ENCODE results near the gene IL22RA2.

The IL22RA2 gene

DNA sequence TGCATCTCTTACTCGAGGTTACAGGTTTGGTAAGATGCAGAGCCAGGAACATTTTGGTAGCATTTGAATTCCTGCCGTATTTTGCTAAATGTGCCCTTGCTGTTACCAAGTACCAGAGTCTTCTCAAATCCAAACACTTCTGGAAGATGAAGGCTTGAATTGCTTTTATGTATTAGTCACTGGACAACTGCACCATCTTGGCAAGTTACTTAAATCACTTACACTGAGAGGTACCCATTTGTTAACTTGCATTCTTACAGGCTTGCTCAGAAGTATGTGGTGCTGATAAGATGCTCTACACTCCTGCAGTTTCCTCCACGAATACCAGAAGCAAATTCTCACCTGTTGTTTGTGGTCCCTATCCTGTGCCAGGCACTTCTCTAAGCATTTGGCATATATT, 12.7 kb downstream of the IL22RA2 start:
- ChIA-PET POLR2A (no interaction called here), CTCF (interaction anchor here (0.6 kb wide), 1 partner anchor 472 kb away, joined by 3 read pairs; no protein-coding TSS in a partner anchor)
- no peak for DNase-seq
- WGBS (ENCODE audit: insufficient coverage), result 100% methylated on average over 1 of the region's 3 CpGs
- H3K36me3 ChIP-seq (ENCODE audit: control insufficient read depth in 4 of 4, insufficient read depth in 4 of 4, low read length in 3 of 4), result no peaks in the 10 kb centered on the region
- peaks cover 0 to 24% (median 19%) of the 10 kb centered on the region in 5 experiments for H3K9me3 ChIP-seq (ENCODE audit: control extremely low read depth in 1 of 5, control insufficient read depth in 4 of 5, insufficient read depth in 2 of 5, low read depth in 1 of 5, low read length in 4 of 5)
- no peak overlapping the region for H3K27ac ChIP-seq (ENCODE audit: insufficient read depth in 1 of 2, low read depth in 1 of 2, low read length in 2 of 2, poor library complexity in 1 of 2, severe bottlenecking in 2 of 2)
- H3K4me3 ChIP-seq (ENCODE audit: control insufficient read depth in 1 of 7, extremely low read depth in 1 of 7, insufficient read depth in 4 of 7, low read depth in 2 of 7, low read length in 6 of 7), result no peak overlapping the region
- H3K27me3 ChIP-seq (replicated peaks in 2 of 5; ENCODE audit: control insufficient read depth in 4 of 5, insufficient read depth in 5 of 5, low read length in 4 of 5), result peaks cover 0 to 73% (median 43%) of the 10 kb centered on the region in 5 experiments
- peaks cover 8 to 22% (median 15%) of the 10 kb centered on the region in 4 experiments for H3K4me1 ChIP-seq (ENCODE audit: control extremely low read depth in 1 of 4, control insufficient read depth in 4 of 4, insufficient read depth in 4 of 4, low read length in 3 of 4)

DNA sequence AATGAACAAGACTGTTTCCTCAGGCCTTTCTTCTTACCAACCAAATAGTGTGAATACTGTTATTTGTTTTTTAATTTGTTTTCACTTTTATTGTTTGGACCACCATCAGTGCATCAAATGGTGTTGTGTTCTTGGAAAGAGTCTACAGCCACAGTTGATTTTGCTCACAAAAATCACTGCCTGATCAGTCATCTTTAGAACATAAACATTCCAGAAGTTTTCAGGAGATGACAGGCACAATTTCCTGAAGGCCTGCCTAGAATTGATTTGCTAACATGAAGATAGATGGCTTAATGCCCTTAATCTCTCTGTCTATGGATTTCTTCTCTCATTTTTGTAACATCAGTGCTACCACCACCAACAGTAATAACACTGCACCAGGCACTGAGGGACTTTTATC, 13.5 kb downstream of the IL22RA2 start:
- no peak overlapping the region for H3K27ac ChIP-seq (ENCODE audit: insufficient read depth in 1 of 2, low read depth in 1 of 2, low read length in 2 of 2, poor library complexity in 1 of 2, severe bottlenecking in 2 of 2)
- DNase-seq, result no peak

DNA sequence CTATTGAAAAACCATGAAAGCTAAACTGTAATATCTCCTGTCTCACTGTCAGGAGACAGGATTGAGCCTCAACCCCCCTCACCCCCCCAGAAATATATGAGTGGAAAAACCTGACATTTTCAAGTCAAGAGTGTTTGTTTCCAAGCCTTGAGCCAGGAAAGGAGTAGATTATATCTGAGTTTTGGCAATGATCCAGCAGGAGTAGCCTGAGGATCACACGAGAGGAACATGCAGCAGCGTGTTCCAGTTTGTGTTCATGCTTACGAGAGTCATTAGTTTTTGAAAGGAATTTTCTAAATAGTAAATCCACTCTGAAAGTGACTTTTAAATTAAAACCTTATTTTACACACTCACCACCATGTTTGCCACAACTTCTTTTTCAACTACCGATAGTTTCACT, 15.8 kb downstream of the IL22RA2 start:
- H3K4me3 ChIP-seq (ENCODE audit: control insufficient read depth in 1 of 7, extremely low read depth in 1 of 7, insufficient read depth in 4 of 7, low read depth in 2 of 7, low read length in 6 of 7), result no peak overlapping the region
- DNase-seq, result no peak
- POLR2A ChIA-PET, result no interaction called here
- H3K36me3 ChIP-seq (ENCODE audit: control insufficient read depth in 4 of 4, insufficient read depth in 4 of 4, low read length in 3 of 4), result no peaks in the 10 kb centered on the region
- peaks cover 0 to 71% (median 52%) of the 10 kb centered on the region in 5 experiments for H3K27me3 ChIP-seq (replicated peaks in 2 of 5; ENCODE audit: control insufficient read depth in 4 of 5, insufficient read depth in 5 of 5, low read length in 4 of 5)
- 58% methylated on average over 2 of the region's 4 CpGs for WGBS (ENCODE audit: insufficient coverage)
- H3K9me3 ChIP-seq (ENCODE audit: control extremely low read depth in 1 of 5, control insufficient read depth in 4 of 5, insufficient read depth in 2 of 5, low read depth in 1 of 5, low read length in 4 of 5), result peaks cover 0 to 13% (median 3%) of the 10 kb centered on the region in 5 experiments
- CTCF ChIA-PET, result no interaction called here
- H3K4me1 ChIP-seq (ENCODE audit: control extremely low read depth in 1 of 4, control insufficient read depth in 4 of 4, insufficient read depth in 4 of 4, low read length in 3 of 4), result peaks cover 8 to 24% (median 17%) of the 10 kb centered on the region in 4 experiments
- H3K27ac ChIP-seq (ENCODE audit: insufficient read depth in 1 of 2, low read depth in 1 of 2, low read length in 2 of 2, poor library complexity in 1 of 2, severe bottlenecking in 2 of 2), result no peak overlapping the region

More for the DNA sequence above, 13.5 kb downstream of the IL22RA2 start:
- POLR2A ChIA-PET, result no interaction called here
- CTCF ChIA-PET, result no interaction called here
- Histone ChIP-seq H3K4me1 (ENCODE audit: control extremely low read depth in 1 of 4, control insufficient read depth in 4 of 4, insufficient read depth in 4 of 4, low read length in 3 of 4) (peaks cover 8 to 21% (median 15%) of the 10 kb centered on the region in 4 experiments), H3K36me3 (ENCODE audit: control insufficient read depth in 4 of 4, insufficient read depth in 4 of 4, low read length in 3 of 4) (no peaks in the 10 kb centered on the region), H3K9me3 (ENCODE audit: control extremely low read depth in 1 of 5, control insufficient read depth in 4 of 5, insufficient read depth in 2 of 5, low read depth in 1 of 5, low read length in 4 of 5) (peaks cover 0 to 24% (median 19%) of the 10 kb centered on the region in 5 experiments), H3K27me3 (replicated peaks in 2 of 5; ENCODE audit: control insufficient read depth in 4 of 5, insufficient read depth in 5 of 5, low read length in 4 of 5) (peaks cover 0 to 73% (median 43%) of the 10 kb centered on the region in 5 experiments), H3K4me3 (ENCODE audit: control insufficient read depth in 1 of 7, extremely low read depth in 1 of 7, insufficient read depth in 4 of 7, low read depth in 2 of 7, low read length in 6 of 7) (no peak overlapping the region)

DNA sequence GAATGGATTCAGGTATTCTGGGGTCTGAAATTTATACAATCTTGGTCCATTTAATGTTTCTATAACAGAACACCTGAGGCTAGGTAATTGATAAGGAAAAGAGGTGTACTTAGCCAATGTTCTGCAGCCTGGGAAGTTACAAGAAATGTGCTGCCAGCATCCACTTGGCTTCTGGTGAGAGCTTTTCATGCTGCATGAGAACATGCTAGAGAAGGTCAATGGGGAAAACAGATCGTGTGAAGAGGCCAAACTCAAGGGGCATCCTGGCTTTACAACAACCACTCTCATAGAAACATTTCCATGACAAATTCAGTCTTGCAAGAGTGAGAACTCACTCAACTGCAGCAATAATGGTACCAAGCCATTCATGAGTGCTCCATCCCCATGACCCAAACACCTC, 16.8 kb downstream of the IL22RA2 start:
- H3K36me3 ChIP-seq (ENCODE audit: control insufficient read depth in 4 of 4, insufficient read depth in 4 of 4, low read length in 3 of 4), result no peaks in the 10 kb centered on the region
- peaks cover 8 to 22% (median 16%) of the 10 kb centered on the region in 4 experiments for H3K4me1 ChIP-seq (ENCODE audit: control extremely low read depth in 1 of 4, control insufficient read depth in 4 of 4, insufficient read depth in 4 of 4, low read length in 3 of 4)
- ChIA-PET CTCF (no interaction called here), POLR2A (no interaction called here)
- DNase-seq, result no peak
- no peak overlapping the region for H3K27ac ChIP-seq (ENCODE audit: insufficient read depth in 1 of 2, low read depth in 1 of 2, low read length in 2 of 2, poor library complexity in 1 of 2, severe bottlenecking in 2 of 2)
- no CpG with 5 or more reads among the region's 1 CpG for WGBS (ENCODE audit: insufficient coverage)
- H3K9me3 ChIP-seq (ENCODE audit: control extremely low read depth in 1 of 5, control insufficient read depth in 4 of 5, insufficient read depth in 2 of 5, low read depth in 1 of 5, low read length in 4 of 5), result peaks cover 0 to 16% (median 5%) of the 10 kb centered on the region in 5 experiments
- no peak overlapping the region for H3K4me3 ChIP-seq (ENCODE audit: control insufficient read depth in 1 of 7, extremely low read depth in 1 of 7, insufficient read depth in 4 of 7, low read depth in 2 of 7, low read length in 6 of 7)
- peaks cover 0 to 70% (median 56%) of the 10 kb centered on the region in 5 experiments for H3K27me3 ChIP-seq (replicated peaks in 2 of 5; ENCODE audit: control insufficient read depth in 4 of 5, insufficient read depth in 5 of 5, low read length in 4 of 5)

GRCh38 chr6:137155830-137156229, 17.6 kb downstream of the IL22RA2 start:
- Histone ChIP-seq H3K27ac (ENCODE audit: insufficient read depth in 1 of 2, low read depth in 1 of 2, low read length in 2 of 2, poor library complexity in 1 of 2, severe bottlenecking in 2 of 2) (no peak overlapping the region), H3K4me3 (ENCODE audit: control insufficient read depth in 1 of 7, extremely low read depth in 1 of 7, insufficient read depth in 4 of 7, low read depth in 2 of 7, low read length in 6 of 7) (peak overlapping the region in 3 of 7 experiments; percentile 13 to 47 (median 34)), H3K9me3 (ENCODE audit: control extremely low read depth in 1 of 5, control insufficient read depth in 4 of 5, insufficient read depth in 2 of 5, low read depth in 1 of 5, low read length in 4 of 5) (peaks cover 0 to 22% (median 5%) of the 10 kb centered on the region in 5 experiments), H3K4me1 (ENCODE audit: control extremely low read depth in 1 of 4, control insufficient read depth in 4 of 4, insufficient read depth in 4 of 4, low read length in 3 of 4) (peaks cover 8 to 22% (median 16%) of the 10 kb centered on the region in 4 experiments), H3K27me3 (replicated peaks in 2 of 5; ENCODE audit: control insufficient read depth in 4 of 5, insufficient read depth in 5 of 5, low read length in 4 of 5) (peaks cover 0 to 64% (median 54%) of the 10 kb centered on the region in 5 experiments), H3K36me3 (ENCODE audit: control insufficient read depth in 4 of 4, insufficient read depth in 4 of 4, low read length in 3 of 4) (no peaks in the 10 kb centered on the region)
- peak; percentile 78 to 96 (median 95) for DNase-seq
- ChIA-PET CTCF (no interaction called here), POLR2A (no interaction called here)
- WGBS (ENCODE audit: insufficient coverage), result 0% methylated on average over 1 of the region's 2 CpGs

- WGBS (ENCODE audit: insufficient coverage), result no CpG with 5 or more reads among the region's 3 CpGs
- POLR2A ChIA-PET, result no interaction called here
Measured at GRCh38 chr6:137150072-137150471, 23.4 kb downstream of the IL22RA2 start.

DNA sequence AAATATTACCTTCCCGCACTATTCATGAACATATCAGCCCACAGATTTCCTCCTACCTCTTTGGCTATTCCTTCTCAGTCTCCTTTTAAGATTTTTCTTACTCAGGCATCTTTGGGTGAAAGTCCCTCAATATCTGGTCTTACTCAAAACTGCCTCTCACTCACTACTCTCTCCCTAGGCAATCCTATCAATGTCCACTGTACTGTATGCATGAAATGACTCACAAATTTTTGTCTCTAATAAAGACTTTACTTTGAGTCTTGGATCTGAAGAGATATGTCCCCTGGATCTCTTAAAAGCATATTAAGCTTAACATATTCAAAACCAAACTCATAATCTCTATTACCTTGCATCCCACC, 24.4 kb downstream of the IL22RA2 start:
- POLR2A ChIA-PET, result no interaction called here
- Histone ChIP-seq H3K27me3 (replicated peaks in 2 of 5; ENCODE audit: control insufficient read depth in 4 of 5, insufficient read depth in 5 of 5, low read length in 4 of 5) (peaks cover 0 to 53% (median 17%) of the 10 kb centered on the region in 5 experiments), H3K4me3 (ENCODE audit: control insufficient read depth in 1 of 7, extremely low read depth in 1 of 7, insufficient read depth in 4 of 7, low read depth in 2 of 7, low read length in 6 of 7) (no peak overlapping the region), H3K27ac (ENCODE audit: insufficient read depth in 1 of 2, low read depth in 1 of 2, low read length in 2 of 2, poor library complexity in 1 of 2, severe bottlenecking in 2 of 2) (no peak overlapping the region), H3K36me3 (ENCODE audit: control insufficient read depth in 4 of 4, insufficient read depth in 4 of 4, low read length in 3 of 4) (no peaks in the 10 kb centered on the region), H3K4me1 (ENCODE audit: control extremely low read depth in 1 of 4, control insufficient read depth in 4 of 4, insufficient read depth in 4 of 4, low read length in 3 of 4) (no peaks in the 10 kb centered on the region), H3K9me3 (ENCODE audit: control extremely low read depth in 1 of 5, control insufficient read depth in 4 of 5, insufficient read depth in 2 of 5, low read depth in 1 of 5, low read length in 4 of 5) (peaks cover 0 to 22% (median 5%) of the 10 kb centered on the region in 5 experiments)
- CTCF ChIA-PET, result interaction anchor here (0.6 kb wide), 1 partner anchor 87 kb away, joined by 3 read pairs; no protein-coding TSS in a partner anchor
- no peak for DNase-seq
- 87% methylated on average over 1 of the region's 1 CpG for WGBS (ENCODE audit: insufficient coverage)

More at GRCh38 chr6:137150072-137150471, 23.4 kb downstream of the IL22RA2 start:
- Histone ChIP-seq H3K4me3 (ENCODE audit: control insufficient read depth in 1 of 7, extremely low read depth in 1 of 7, insufficient read depth in 4 of 7, low read depth in 2 of 7, low read length in 6 of 7) (no peak overlapping the region), H3K27ac (ENCODE audit: insufficient read depth in 1 of 2, low read depth in 1 of 2, low read length in 2 of 2, poor library complexity in 1 of 2, severe bottlenecking in 2 of 2) (no peak overlapping the region), H3K4me1 (ENCODE audit: control extremely low read depth in 1 of 4, control insufficient read depth in 4 of 4, insufficient read depth in 4 of 4, low read length in 3 of 4) (peaks cover 0 to 5% (median 3%) of the 10 kb centered on the region in 4 experiments), H3K27me3 (replicated peaks in 2 of 5; ENCODE audit: control insufficient read depth in 4 of 5, insufficient read depth in 5 of 5, low read length in 4 of 5) (peaks cover 0 to 57% (median 25%) of the 10 kb centered on the region in 5 experiments), H3K36me3 (ENCODE audit: control insufficient read depth in 4 of 4, insufficient read depth in 4 of 4, low read length in 3 of 4) (no peaks in the 10 kb centered on the region), H3K9me3 (ENCODE audit: control extremely low read depth in 1 of 5, control insufficient read depth in 4 of 5, insufficient read depth in 2 of 5, low read depth in 1 of 5, low read length in 4 of 5) (peaks cover 0 to 22% (median 5%) of the 10 kb centered on the region in 5 experiments)
- CTCF ChIA-PET, result no interaction called here
- peak in 2 of 3 donors; percentile 32 to 52 for DNase-seq

All from common myeloid progenitor, CD34-positive (primary cell).